A172 (cell line): ENCODE results near the gene NFAM1. TPM values are rescaled to one million over a fixed set of nuclear protein-coding genes. Genes with fewer than 3 reads are reported as not detected.

ENCODE experiments used
- DNase-seq: peaks from one replicate; pipeline ENCODE4 v3.0.0-alpha.2; 2015; ENCODE audit warnings: low spot score
- total RNA-seq: library from RNA; depleted of rRNA; stranded (reverse); fragments of >200 nt; shearing (Covaris generic); gene quantifications from 2 replicates; pipeline ENCODE4 v1.2.3, GENCODE V29; 2014

NFAM1 gene
- total RNA-seq, 1 experiment from 2014 or later, result 0.02 TPM

- peak; percentile 14 for DNase-seq
These were observed 7.8 kb upstream of the NFAM1 start for GRCh38 chr22:42439821-42440674.

DNA sequence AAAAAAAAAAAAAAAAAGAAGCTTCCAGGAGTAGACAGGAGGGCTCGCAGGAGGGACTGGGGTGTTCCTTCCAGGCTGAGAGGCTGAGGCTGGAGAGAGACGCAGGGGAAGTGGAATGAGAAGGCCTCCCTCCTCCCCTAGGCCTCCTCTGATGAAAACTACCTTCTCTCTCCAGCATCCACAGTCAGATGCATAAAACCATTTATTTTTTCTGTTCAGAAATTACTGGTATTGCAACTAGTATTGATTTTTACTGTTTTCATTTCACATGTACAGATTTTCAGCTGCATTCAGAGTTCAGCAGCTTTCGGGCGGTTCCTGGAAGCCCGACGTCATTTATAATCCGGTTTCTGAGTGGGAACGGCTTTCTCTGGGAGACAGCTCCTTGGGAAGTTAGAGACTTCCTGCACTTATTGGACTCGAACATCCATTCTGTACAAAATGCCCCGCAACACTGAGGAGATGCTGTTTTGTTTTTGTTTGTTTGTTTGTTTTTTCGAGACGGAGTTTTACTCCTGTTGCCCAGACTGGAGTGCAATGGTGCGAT is 6.9 kb upstream of the NFAM1 start:
- no peak for DNase-seq

DNA sequence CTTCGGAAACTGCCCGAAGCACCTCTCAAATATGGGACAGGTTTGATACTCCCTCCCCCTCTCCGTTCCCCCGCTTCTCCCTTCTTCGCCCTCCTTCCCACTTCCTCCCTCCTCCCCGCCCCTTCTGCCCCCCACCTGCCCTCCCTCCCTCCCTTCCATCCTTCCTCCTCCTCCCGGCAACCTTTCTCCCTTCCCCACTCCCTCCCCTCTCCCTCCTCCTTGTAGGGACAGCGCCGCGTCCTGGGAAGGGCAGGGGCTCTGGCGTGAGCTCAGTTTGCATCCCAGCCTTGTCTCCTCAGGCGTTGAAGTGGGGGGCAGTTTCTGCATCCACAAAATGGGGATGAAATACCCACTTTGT is 6.1 kb upstream of the NFAM1 start:
- DNase-seq, result peak; percentile 8

DNA sequence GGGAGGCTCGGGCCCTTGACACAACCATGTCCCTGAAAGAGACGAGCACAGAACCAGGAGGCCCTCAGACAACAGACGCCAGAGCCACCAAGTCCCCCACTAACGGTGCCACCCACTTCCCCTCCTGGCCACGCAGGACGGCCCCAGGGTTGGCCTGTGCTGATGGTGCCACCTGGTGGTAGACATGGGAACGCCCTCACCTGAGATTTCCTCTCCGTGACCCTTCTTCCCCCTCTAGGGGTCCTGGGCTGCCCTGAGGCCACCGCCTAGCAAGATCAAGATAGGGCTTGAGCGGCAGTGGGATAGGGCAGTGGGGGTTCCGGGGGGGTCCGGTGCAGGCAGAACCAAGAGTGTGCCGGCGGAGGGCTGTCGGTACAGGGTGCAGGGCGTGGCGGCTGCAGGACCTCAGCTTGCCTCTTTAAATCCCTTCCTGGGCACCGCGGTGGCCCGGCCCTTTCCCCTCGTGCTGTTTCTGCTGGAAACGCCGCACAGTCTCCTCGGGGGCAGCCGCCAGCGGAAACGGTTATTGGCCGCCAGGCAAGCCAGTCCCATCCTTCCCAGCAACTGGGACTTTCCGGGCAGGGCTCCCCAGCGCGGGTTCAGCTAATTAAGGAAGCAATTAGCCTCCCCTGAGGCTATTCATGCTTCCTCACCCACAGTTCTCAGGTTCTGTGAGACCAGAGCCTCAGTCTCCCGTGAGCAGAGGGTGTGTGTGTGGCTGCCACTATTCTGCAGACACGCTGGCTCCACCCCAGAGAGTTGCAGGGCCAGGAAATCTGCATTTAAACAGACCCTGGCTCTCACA is 5.5 kb upstream of the NFAM1 start:
- peak; percentile 39 for DNase-seq

DNA sequence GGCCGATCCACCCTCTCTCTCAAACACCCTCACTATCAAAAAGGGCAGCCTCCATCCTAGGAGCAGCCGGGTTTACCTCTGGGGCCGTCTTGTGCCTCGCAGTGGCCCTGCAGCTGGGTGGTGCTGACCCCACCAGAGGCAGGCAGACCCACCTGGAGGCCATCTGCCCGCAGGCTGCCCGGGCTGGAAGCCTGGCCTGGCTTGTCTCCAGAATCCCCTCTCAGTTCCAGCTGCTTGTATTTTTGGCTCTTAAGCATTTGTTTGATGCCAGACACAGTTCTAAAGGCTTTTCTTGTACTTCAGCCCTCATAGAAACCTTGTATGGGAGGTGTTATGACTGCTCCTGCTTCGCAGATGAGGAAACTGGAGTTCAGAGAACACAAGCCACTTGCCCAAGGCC is 4.2 kb upstream of the NFAM1 start:
- DNase-seq, result no peak

GRCh38 chr22:42434748-42435425 is 2.7 kb upstream of the NFAM1 start:
- no peak for DNase-seq

DNA sequence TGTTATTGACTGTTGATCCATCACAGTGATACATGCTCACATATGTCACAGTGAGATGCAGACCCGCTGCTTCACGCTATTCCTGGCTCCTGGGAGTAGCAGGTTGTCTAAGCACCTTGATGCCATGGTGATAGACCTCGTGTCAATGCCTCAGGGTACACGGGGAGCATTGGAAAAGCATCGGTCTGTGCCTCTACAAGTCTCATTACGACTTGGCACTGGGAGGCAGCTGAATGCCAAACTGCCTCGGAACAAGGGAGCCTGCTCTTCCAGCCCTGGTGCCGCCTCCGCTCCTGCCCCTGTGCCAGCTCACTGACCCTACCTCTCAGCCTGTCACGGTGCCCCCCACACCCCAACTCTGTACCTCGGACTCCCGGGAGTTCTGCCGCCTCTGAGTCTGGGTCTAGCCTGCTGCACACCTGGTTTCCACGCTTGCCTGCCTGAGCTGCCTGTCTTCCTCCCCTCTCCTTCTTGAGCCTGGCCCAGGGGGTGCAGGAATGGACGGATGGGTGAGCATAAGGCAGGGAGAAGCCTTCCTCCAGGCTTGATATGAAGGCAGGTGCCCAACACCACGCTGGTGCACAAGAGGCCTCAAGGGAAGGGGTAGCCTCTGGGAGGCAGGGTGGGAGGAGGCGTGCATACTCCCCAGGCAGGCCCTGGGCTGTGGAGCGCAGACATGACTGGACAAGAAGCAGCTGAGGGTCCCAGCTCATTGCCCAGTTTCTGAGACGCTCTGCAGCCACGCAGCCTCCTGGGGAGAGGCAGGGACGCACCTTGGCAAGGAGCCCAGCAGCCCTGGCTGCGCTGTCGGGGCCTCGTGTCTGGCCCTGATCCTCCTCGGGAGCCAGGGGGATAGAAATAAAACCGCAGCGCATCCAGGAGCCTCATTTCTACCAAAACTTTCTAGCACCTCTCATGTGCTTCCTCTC is 1.8 kb upstream of the NFAM1 start:
- DNase-seq, result no peak

DNA sequence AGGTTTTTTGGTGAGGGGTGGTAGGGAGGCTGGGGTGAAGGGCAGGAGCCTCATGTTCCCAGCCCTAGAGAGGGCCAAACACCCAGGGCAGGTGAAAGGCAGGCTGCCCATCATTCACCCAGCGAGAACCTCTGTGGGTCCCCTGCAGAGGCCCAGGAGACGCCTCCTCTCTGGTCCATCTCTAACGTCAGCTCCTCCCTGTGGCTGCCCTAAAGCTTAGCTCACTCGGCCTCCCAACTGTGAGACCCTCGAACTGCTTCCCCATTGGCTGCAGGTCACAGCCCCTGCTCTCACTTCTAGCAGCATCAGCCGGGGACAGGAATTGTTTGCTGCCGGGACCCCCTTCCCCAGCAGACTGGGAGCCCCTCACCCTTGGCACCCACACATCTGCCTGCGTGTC is 615 bp upstream of the NFAM1 start:
- no peak for DNase-seq

DNA sequence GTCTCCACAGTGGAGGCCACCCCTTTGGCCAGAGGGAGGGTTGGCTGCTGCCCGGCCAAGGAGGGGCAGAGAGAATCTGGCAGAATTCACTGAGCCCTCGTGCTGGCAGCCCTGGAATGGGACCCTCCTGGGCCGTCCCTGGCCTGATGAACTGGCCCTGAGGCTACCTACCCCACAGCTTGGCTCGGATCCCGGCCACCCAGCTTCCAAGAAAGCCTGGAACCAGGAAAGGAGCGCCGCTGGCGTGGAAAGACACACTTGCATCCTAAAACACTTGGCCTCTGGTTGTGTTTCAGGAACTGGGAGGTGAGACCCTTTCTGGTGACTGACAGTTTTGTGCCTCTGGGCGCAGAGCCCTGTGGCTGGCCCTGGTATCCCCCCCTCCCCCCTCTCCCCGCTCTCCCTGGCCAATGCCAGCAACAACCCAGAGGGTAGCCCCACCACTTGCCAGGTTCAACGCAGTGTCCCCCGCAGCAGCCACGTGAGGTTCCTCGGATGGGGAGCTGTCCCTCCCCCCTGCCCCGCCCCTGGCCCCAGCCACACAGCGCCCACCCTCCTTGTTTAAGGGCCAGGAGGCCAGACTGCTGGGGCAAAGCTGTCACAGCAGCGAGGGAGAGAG is 693 bp downstream of the NFAM1 start:
- DNase-seq, result no peak

DNA sequence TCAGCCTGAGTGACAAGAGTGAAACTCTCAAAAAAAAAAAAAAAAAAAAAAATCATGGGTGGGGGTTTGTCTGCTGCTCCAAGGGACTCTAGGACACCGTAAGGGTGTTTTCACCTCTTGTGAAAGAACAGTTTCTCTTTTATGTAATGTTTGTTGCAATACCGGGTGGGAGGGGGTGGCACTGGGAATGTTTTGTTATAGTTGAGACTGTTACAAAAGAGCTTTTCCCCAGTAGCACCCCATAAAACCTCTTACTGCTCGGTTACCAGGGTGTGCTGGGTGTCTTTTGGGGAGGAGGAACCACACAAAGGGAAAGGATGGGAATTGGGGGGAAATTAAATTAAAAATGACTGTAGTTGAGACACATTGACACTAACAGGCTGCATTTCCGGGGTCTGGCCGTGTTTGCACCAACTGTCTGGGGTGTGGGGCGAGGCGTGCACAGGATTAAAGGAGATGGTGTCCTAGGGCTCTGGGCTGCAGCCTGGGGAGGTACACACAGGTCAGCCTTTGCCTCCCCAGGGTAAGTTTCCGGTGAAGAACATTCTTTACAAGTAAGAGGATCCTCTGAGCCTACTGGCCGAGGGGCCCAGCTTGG is 1.6 kb downstream of the NFAM1 start:
- DNase-seq, result no peak

- DNase-seq, result no peak
These were observed 3.4 kb downstream of the NFAM1 start for GRCh38 chr22:42428760-42429159.

DNA sequence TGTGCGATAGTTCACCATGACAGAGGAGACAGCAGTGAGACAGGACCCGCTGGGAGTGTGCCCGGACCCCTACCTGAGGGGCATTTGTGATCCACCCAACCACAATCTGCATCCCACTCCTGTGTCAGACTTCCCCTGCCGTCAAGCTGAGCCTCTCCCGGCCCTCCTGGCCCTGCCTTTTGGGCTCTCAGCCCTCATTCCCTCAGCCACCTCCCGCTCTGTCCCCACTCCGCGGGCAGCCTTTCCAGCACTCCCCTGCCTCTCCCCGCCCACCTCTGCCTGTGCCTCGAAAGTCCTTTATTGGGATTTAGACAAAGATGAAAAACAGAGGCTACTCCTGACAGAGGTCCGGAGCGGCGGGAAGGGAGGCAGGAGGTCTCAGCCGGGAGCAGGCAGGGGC is 4.2 kb downstream of the NFAM1 start:
- no peak for DNase-seq

GRCh38 chr22:42427167-42427566 is 5.0 kb downstream of the NFAM1 start:
- no peak for DNase-seq

- DNase-seq, result no peak
These were observed 6.2 kb downstream of the NFAM1 start for GRCh38 chr22:42425989-42426355.

GRCh38 chr22:42425337-42425988 is 6.7 kb downstream of the NFAM1 start:
- DNase-seq, result no peak

GRCh38 chr22:42419243-42419881 is 12.8 kb downstream of the NFAM1 start:
- DNase-seq, result no peak

DNA sequence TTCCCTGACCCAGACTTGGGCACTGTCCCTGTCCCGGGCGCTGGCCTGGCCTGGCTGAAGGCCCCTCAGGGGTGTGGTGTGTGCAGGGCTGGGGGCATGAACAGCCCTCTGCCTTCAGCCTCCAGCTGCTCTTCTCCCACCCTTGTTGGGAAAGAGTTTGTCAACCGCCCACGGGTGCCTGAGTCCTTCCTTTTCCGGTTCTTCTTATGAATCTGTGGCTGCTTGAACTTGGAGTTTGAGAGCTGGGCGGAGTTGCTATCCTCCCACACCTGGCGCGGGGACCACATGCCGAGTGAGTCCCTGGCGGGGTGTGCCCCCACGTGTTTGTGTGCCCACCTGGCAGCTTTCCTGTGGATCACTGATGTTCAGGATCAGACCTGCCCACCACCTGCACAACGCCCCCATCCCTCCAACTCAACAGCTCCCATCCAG is 13.4 kb downstream of the NFAM1 start:
- no peak for DNase-seq

DNA sequence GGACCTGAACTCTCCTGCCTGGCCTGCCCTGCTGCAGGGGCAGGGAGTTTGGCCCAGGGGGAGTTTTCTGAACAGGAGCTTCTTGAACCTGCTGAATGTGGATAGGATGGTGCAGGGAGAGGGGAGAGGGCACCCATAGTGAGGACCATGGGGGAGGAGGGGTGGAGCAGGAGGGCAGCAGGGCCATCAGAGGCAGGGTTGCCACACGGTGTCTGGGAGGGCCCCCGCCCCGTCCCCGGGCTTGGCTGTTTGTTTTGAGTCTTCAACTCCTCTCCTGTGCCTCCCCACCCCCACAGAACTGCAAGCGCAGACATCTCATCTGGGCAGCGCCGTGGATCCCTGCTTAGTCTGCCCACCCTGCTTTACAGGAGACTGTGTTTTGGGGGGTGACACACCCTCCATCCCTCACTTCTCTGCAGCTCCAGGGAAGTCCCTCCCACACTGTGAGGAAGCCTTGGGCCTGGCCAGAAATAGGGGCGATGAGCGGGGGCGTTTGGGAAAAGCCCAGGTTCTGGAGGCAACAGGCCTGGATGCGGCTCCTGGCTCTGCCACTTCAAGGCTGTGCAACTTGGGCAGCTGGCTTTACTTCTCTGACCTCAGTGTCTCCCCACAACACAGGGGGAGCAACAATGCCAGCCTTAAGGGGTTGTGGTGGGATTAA is 14.4 kb downstream of the NFAM1 start:
- no peak for DNase-seq
